GM18507 (cell line): ENCODE measurements around the gene MUSK.

Source experiments
- DNase-seq: peaks from one replicate; pipeline ENCODE4 v3.0.0; 2011; ENCODE audit warnings: low read depth; ENCODE audit not compliant: insufficient read length; ENCODE audit errors: extremely low spot score
- FAIRE-seq: peaks from 2 replicates; lab custom pipeline; 2011; peaks lifted over from hg19 to GRCh38; lab: Jason Lieb, UNC

MUSK gene

DNA sequence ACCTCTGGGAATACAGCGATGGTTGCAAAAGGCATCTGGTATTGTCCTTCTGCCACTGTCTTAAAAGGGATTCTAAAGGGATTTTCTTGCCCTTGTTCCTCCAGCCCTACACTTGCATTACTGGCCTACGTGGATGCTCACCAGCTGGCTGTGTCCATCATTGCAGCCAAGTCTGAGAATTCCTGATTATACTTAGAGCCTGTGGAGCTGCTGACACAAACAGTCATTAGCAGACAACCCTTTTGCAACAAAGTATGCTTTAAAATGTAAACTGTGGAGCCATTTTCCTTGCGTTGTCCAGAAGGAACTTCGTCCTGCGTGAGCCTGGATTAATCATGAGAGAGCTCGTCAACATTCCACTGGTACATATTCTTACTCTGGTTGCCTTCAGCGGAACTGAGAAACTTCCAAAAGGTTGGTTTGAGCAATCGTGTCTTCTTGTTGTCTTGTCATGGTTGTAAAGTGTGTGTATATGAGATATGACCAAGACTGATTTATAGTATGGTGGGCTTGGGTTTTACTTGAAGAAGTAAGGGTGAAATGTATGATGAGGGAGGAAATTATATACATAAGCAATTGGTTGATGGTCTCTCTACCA, at the start of gene MUSK:
MUSK (plus strand) TSS at position 222 of the 598 bp plus-strand sequence; CDS start at position 336, 114 bp downstream.
- DNase-seq: no peak
- no peak for FAIRE-seq

DNA sequence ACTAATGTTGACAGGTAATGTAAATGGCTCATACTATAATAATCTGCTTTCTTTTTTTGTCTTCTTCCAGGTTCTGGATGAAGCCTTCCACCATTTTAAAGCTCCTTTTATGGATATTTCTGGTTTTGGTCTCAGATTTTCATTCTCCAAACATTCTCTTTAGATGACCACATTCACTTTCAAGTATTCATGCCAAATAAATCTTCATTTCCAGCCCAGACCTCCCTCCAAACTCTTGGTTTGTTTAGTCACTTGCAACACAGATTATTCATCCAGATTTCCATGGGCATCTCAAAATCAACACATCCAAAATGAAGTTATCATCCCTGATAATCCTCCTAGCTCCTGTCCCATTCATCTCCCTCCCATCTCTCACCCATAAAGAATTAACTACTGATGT, 48.8 kb upstream of the MUSK start:
- FAIRE-seq (no peak), DNase-seq (no peak)

DNA sequence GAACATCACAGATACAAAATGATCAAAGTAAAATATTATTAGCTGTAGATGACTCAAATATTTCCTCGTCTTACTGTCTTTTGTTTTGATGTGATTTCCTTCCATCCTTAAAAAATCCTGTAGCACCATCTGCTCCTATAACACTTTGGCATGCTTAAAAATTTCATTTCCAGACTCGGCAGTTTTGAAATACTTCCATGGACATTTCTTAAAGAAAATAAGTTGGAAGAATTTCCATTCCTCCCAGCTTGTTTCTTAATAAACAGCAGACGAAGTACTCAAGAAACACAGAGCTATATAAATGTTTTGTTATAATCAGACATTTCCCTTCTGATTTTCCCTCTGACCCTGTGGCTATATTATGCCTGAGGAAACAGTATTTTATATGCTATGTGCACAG, 47.9 kb upstream of the MUSK start:
- no peak for DNase-seq
- FAIRE-seq: no peak

DNA sequence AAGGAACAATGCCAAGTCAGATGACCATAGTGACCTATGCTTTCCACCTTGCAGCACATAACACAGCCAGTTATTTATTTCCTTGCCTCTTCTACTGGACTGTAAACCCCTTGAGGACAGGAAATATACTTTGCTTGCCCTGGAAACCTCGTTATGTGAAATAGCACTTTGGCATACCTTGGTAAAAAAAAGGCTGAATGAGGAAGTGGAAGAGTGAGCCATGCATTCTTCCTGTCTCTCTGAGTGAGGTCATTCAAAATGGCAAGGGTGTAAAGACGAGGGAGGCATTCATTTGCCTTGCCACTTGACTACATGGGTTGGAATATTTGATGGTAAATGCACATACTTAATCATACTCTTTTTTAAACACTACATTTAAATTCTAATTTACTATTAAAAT, 46.2 kb upstream of the MUSK start:
- DNase-seq (no peak), FAIRE-seq (no peak)

DNA sequence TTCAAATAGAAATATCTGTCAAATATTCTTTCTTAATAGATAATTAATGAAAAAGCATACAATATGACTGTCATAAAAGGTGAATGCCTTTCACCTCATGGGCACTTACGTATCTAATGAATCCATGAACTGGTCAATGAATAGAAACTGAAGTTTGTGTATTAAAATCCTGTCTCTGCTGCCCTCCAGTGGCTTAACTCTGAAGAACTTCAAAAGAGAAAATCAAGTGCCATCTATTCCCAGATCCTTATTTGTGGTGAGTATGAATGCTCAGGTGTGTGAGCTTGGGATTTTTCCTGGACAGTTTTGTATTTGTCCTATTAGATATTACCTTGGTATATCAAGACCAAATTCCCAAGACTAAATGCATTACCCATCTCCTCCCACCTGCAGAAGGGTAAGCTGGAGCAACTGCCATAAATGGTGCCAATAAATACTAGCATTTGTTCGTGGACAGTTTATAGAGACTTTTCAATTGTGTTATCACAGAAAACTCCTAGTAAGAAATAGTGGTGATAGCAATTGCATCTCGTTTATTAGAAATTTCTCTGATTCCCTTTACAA, 45.0 kb upstream of the MUSK start:
- FAIRE-seq (peak; percentile 87), DNase-seq (peak; percentile 8)

DNA sequence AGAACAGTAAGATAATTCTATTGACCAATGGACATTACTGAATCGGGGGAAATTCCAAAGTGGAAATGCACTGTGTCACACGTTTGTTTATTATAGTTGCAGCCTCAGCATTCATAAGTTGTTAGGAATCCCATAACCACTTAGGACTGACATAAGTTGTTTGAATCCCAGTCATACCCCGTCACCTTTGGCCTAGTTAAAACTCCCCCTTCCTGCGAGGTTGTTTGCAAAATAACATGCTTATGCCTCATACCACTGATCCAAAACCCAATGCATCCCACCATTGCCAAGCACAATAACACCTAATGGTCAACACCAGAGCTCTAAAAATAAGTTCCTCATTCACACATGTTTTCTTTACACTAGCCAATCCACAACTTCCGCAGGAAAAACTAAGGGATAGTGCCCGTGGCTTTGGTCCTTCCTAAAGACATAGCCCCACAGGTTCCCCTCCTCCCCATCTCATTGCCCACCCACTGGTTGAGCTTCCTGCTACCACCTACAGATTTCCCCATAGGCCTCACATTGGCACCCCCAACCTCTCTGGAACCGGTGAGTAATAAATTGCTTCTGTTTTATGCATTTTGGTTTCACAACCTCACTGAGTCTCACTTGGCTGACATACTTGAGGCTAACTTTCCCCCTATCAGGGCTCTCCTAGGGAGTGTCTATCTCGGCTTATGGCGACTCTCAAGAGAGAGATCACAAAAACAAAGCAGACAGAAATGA, 42.3 kb upstream of the MUSK start:
- peak; percentile 87 for FAIRE-seq
- peak; percentile 7 for DNase-seq

DNA sequence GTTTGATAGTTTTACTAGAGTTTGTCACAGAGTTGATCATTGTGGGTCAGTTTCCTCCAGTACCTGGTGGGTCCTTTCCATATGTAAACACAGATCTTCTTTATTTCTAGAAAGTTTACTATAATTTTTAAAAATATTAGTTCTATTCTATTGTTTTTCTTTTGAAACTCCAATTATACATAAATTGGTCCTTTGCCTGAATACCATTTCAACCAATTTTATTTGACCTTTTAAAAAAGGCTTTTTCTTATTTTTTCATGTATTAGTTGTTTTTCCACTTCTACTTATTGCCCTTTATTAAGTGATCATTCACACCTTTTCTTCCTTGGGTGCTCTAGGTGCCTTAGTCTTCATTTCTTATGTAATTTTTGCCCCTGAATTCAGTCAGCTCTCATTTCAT, 33.0 kb upstream of the MUSK start:
- DNase-seq: no peak

DNA sequence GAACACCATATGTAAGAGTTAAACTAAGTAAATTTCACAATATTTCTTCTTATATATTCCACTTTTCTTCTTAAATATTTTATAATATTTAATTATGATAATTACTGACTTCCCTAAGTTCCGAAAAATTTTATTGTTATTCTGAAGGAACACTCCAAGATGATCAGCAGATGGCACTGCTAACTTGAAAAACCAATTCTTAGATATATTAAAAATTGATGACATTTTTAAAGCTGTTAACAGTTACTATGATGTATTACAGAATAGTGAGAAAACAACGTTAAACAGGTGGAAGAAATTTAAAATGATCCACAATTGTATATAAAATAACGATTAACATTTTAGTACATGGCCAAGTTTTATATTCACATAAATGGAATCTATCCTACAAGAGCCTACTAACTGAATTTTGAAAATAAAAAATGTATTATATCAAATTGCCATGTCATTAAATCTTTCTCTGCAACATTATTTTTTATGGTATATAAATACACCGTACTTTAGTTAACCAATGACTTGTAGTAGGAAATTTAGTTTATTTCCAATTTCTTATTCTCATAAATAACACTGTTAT, 30.1 kb upstream of the MUSK start:
- FAIRE-seq: no peak
- no peak for DNase-seq

More for the DNA sequence above, 33.0 kb upstream of the MUSK start:
- FAIRE-seq: no peak

DNA sequence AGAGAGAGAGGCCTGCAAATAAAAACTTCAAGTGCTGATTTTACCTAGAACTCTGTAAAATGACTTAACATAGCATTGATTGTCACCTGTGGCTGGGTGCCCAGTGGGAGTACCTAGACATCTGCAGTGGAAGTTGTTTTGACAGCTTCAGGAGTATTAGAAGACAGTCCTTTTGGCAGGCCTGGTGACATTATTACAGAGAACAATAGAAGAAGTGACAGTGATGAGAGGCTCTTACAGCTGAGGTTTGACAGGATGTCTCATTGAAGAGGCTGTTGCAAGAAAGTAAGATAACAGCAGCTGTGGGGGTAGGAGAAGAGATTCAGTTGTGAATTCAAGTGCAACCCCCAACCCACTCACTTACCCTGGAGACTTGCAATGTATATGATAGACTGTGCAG, 27.9 kb upstream of the MUSK start:
- no peak for DNase-seq
- FAIRE-seq: no peak

DNA sequence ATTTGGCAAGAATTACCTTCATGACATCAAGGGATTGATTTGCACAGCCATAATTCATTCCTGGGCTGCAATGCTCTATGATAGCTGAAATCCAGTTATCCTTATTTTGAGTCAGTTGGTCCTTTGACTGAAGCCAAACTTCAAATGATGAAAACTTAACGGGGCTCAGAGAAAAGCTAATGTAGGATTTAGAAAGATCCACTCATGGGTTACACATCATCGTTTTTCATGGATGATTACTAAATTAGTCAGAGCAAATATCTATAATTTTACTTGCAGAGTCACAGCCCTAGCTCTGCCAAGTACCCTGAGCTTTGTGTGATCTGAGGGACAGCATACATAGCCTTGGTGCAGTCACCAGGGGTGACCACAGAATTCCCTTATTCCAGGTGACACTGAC, 27.3 kb upstream of the MUSK start:
- DNase-seq: no peak
- FAIRE-seq: no peak

DNA sequence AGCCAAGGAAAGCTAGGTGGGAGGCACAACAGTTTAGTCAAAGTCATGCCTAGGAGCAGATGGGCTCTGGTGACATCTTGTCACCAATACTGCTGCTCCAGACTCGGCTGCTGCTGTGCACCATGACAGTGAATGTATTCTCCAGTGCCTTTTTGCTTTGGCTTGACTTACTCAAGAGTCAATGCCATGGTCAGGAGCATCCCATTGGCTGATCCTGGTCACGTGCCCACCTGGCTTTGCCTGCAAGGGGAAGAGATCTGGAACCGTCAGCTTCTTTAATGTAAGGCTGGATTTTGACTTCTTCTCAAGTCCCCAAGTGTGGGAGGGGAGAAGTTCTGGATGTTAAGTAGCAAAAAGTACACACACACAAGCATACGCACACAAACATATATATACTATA, 19.9 kb upstream of the MUSK start:
- FAIRE-seq: no peak
- DNase-seq: no peak

DNA sequence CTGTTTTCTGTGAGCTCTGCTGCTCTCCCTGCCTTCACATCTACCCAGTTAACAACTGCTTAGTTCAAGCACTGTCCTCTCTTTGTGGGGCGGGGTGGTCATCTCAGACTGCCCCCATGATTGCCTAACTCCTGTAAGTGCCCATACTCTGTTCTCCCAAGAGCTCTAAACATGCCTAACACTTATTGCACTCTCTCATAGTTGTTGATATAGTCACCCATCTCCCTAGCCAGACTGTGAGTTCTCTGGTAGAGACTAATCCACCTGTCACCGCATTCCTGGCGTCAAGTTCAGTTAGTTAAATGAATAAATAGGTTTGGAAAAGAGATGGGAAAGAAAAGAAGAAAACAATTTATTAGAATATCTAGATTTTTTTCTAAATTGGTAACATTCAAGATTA, 18.3 kb upstream of the MUSK start:
- DNase-seq (no peak), FAIRE-seq (no peak)

DNA sequence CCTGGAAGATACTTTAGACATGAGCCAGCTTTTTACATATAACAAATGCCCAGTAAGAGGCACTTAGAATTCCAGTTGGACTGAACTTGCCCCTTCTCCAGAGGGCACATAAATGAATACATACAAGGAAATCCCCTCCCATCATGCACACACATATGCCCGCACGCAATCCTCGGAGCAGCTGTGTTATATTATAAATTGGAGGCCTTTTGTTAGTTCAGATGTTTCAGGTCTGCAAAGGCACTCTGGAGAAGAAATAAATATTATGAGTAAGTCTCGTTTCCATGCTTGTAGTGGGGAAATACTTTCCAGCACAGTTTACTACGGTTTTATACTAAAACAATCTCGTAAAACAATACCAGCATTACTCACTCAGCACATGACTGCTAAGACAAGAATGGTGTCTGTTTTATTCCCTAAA, 17.6 kb upstream of the MUSK start:
- FAIRE-seq: no peak

DNA sequence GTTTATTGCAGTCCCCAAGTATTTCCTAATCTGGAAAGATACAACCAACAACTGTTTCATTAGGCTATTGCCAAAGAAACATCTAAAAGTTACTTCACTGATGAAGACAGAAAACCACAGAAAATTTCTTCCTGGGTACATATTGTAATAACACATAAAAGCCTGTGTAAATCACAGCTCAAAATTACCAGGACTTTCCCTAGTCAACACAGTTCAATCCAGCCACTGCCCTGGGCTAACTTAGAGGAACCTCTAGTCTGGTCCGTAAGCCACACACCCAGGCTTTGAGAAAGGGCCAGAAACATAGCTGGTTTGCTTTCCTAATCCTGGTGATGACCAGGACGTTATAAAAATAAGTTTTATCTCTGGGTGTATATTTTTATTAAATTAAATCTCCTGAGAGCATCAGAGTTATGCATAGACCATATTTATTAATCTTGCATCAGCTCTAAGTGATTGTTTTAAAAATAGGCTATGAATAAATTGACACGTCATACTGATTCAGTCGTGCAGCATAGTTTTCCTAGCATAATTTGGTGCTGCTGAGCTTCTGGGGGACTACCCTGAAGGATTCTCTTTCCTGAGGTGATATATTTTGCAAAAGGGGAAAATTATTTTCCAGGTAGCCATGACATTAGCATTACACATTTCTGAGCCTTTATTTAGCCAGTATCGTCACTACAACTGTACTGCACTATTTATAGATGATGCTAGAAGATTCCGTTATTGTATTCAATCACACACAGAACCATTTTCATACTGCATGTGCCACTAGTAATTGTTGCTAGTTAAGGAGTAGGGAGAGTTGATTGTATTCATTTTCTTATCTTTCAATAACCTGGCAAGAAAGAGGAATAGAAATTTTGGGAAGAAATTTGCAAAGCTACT, 12.6 kb upstream of the MUSK start:
- no peak for FAIRE-seq
- no peak for DNase-seq

More for the DNA sequence above, 17.6 kb upstream of the MUSK start:
- DNase-seq: no peak

DNA sequence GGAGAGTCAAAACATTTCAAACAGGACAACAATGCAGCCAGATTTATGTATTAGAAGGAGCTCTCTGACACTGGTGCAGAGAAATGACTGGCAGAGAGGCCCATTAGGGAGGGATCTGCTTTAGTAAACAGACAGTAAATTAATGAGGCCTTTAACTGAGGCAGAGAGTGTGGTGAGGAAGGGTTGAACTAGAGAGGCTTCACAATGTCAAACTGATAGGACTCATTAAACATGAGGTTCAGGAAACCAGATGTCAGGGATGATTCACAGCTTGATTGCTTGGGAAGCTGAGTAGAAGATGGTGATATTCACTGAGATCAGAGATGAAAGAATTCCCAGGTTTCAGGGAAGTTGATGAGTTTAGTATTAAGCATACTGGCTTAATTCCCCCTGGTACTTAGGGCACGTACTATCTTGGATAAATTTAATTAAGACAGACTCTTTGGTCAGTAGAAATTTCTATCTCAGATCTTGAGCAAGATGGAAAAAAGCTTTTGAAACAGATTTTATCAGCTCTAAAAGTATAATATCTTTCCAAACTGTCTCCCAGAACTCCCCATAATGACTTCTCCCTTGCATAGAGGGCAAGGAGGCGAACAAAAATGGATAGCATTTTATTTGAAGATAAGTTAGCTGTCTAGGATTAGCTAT, 8.6 kb upstream of the MUSK start:
- FAIRE-seq (no peak), DNase-seq (no peak)

DNA sequence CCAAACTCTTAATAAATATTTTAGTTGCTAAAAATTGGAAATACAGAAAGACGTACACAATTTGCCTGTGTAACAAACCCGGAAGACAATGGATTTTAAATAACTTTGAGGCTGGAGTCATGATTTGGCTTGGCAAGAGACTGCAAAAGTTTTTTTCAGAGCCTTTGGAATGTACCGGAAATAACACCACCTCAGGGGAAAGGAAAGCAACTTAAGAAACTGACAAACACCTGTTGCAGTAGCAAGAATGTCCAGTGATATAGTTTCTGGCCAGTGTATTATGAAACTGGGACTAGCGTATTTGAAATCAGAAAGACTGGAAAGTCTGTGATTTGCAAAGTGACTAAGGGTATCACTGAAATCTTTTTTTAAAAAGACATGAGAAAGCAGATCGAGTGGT, 842 bp downstream of the MUSK start:
- FAIRE-seq: no peak

DNA sequence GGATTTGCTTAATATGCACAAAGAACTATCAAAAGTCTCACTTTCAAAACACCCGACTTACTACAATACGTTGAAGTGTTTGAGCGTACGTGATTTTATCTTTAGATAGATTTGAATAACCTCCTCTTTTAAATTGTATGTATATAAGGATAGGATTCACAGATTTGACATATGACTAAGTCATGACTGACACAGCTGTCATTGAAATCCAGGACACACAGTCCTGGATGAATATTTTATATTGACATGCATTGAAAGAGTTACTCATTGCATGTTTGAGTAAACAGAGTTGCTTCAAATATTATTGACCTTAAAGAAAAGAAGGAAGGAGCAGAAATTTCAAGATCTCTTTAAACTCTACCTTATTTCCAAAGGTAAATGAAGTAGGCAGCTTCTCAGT, 3.3 kb downstream of the MUSK start:
- FAIRE-seq: no peak
- DNase-seq: no peak

More for the DNA sequence above, 842 bp downstream of the MUSK start:
- no peak for DNase-seq

DNA sequence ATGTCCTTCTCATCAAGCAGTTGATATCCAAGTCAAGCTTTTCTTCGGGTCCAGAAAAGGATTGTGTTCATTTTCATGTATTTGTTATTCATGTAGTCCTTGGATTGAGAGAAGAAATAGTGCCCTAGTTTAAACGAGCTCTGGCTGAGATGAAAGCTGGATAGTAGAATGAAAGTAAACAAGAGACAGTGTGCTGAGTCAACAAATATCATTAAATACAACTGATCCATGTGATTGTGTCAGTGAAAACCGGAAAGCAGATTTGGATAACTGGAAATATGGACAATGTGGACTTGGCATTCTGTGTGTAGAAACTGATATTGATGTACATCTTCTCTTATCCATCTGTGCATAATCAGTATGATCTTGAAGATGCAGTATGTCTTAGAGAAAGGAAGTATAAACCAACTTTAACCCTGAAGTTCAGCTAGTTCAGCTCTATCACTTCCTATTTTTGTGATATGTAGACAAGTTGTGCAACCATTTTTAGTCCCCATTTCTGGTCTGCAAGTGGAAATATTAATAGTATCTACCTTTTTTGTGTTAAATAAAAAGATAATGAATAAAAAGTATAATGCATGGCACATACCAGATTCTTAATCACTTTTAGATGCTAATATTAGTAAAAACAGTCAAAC, 4.4 kb downstream of the MUSK start:
- DNase-seq (no peak), FAIRE-seq (no peak)

DNA sequence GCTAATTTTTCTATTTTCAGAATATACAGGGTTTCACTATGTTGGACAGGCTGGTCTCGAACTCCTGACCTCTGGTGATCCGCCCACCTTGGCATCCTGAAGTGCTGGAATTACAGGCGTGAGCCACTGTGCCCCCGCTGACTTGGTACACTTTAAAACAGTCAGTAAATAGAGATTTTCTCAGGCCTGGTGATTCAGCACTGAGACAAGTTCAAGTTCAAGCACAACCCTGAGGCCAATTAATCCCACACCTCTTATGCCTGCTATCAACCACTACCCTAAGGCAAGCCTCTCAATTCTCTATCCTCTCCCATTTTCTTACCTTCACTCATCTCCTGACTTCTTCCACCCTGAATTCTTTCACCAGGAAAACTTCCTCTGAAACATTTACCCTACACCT, 18.9 kb downstream of the MUSK start:
- no peak for FAIRE-seq
- no peak for DNase-seq
